GM18519 (cell line): Measurements from ENCODE around the gene OPA3.
A peak's percentile ranks its signal among the peaks of the same experiment; 100 is the strongest.

Experiments used
- ATAC-seq: cut with Tn5 transposase; IDR thresholded peaks from one replicate; pipeline ENCODE4 v1.9.1; 2021; ENCODE audit warnings: mild to moderate bottlenecking, moderate library complexity; ENCODE audit not compliant: unreplicated experiment, low FRiP score

OPA3 gene

GRCh38 chr19:45484273-45484945 lies 100.2 kb downstream of the OPA3 start:
- ATAC-seq, result no peak

DNA sequence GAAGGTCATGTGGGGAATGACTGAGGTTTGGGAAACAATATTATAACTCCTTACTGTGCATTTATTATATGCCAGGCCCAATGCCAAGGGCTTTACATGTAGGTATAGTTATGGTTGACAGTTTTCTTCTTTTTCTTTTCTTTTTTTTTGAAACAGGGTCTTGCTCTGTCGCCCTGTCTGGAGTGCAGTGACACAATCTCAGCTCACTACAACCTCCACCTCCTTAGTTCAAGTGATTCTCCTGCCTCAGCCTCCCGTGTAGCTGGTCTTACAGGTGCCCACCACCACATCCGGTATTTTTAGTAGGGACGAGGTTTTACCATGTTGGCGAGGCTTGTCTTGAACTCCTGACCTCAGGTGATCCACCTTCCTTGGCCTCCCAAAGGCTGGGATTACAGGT lies 101.6 kb downstream of the OPA3 start:
- no peak for ATAC-seq

DNA sequence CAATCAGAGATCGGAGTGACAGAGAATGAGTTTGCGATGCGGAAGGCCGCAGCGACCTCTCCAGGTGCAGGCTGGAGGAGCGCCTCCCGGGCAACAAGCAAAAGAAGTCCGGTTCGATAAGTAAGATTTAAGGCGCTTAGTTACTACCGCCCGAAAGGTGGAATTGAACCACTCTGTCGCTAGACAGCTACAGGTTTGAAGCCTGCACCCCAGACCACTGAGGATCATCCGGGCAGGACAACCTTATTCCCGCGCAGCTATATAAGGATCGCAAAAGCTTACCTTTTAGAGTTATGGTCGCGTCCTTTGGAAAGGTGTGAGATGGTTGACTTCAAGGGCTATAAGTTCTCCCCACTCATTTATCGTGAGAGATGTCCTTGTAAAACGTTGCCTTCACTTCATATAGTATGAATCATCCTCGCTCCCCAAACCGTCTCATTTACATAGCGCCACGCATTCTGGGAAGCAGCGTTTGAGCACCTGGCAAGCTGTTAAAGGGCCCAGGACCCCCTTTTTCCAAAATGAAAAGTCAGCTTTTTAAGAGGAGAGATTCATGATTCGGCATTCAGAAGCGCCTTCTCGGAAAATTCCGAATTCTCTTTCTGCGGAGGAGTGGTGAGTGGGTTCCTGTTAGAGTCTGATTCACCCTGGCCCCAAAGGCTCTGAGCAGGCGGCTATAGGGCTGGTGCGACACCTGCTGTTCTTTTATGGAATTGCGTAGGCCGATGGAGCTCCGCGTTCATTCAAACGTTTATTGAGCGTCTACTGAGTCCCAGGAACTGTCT lies 106.0 kb downstream of the OPA3 start:
- peak; percentile 47 for ATAC-seq

GRCh38 chr19:45477713-45478453 lies 106.7 kb downstream of the OPA3 start:
- ATAC-seq, result peak; percentile 4
